Glomerular visceral epithelial cell (primary cell): ENCODE data around the gene CCNG1.

ENCODE experiments used
- DNase-seq: peaks from one replicate; pipeline ENCODE4 v3.0.0-alpha.2; 2016; ENCODE audit errors: extremely low spot score

Gene CCNG1

DNA sequence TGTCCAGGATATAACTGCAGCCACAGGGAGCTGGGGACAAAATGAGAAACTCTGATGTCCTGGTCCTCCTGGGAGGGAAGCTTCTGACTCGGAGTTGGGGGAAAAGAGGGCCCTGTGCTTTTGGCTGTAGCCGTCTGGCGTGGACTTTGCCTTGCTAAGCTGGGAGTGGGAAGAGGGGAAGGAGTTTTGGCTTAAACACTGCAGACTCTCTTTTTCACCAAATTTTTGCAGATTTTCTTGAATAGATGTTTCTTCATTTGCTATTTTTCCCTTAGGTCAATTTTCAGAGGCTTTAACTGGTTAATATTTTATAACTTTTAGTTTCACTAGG, 52.3 kb downstream of the CCNG1 start:
- DNase-seq, result no peak
